A172 (cell line): ENCODE results near the gene ZNF106. TPM values are rescaled to one million over a fixed set of nuclear protein-coding genes. Genes with fewer than 3 reads are reported as not detected.

ENCODE experiments used
- DNase-seq: peaks from one replicate; pipeline ENCODE4 v3.0.0-alpha.2; 2015; ENCODE audit warnings: low spot score
- total RNA-seq: library from RNA; depleted of rRNA; stranded (reverse); fragments of >200 nt; shearing (Covaris generic); gene quantifications from 2 replicates; pipeline ENCODE4 v1.2.3, GENCODE V29; 2014; rRNA removed

Gene ZNF106
- total RNA-seq, 1 experiment from 2014 or later: 45.4 TPM

DNA sequence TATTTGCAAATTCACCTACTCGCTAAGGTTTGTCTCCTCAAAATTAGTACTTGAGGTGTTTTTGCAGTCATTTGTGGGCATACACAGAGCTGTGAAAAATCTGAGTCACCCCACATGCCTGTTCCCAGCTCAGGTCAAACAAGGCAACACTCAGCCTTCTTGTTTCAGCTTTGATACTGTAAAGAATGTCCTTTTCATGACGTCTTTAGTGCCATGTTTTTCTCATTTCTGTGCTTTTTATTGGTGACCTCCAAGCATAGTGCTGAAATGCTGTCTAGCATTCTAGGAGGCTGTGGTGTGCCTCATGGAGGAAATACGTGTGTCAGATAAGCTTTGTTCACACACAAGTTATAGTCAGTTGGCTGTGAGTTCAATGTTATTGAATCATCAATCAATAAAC, 122.8 kb downstream of the ZNF106 start:
- no peak for DNase-seq

DNA sequence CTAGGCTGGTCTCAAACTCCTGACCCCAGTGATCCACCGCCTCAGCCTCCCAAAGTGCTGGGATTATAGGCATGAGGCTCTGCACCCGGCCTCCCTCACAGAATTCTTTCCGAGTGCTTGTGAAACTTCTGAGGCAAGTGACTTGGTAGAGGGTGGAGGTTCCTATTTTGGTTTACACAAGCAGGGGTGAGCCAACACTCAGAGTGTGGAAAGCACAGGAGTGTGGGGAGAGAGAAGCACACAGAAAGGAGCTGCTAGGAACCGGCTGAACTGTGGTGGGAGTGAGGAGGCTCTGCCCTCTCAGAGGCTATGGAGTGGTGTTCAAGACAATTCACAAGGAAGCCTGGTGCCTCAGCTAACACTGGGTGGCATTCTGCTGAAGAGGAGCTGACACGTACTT, 123.9 kb downstream of the ZNF106 start:
- no peak for DNase-seq

DNA sequence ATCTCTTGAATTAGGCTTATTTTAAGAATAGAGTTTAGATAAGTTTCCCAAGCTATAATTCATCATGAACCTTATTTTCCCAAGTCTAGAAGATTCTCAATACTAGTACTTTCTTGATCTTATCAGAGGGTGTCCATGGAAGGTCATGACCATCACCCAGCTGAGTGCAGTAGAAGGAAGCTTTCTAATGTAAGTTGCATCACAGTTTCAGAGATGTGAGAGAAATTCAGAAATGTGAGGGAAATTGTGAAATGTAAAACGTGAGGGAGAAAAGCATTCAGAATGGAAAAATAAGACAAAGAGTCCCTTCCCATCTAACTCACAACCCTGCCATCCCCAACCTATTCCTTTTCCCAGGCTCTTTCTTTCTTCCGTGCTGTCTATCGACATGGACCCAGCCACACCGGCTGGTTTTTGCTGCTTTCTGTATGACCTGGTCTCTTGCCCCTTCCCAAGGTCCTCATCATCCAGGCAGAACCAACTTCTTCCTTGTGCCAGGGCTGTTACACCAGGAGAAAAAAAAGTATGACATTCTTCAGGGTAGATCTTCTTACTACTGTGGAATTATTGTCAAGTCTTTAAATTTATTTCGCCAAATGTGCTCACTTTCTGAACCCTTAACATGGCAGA, 124.9 kb downstream of the ZNF106 start:
- no peak for DNase-seq

DNA sequence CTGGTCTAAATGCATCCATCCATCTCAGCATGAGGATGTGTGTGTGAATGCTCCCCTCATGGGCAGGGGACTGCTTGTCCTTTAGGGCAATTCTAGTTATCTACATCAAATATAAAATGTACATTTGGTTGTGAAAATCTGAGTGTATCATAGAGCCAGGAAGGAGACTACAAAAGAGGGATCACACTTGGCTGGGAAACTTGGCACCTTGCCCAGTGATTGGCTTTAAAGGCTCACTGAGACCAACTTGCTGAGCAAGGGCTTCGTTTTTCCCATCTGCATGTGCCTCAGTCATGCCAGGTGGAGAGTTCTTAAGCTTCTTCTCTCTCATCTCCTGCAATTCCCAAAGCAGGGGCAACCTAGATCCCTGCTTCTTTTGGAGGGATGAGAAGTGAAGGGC, 126.4 kb downstream of the ZNF106 start:
- DNase-seq: no peak

DNA sequence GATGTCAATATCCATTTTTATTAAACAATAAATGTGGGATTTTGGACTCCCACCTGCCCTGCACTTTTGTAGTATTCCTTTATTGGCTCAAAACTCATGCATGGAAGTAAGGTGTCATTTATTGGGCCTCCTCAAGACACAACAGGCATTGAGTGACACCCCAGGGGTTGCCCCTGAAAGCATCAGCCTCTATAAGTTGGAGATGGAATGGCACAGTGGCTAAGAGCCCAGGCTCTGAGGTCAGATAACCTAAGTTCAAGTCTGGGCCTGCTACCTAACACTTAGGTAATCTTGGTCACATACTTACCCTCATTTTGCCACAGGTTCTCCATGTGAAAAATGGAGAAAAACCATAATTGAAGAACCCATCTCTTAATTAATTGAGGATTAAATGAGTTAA, 127.0 kb downstream of the ZNF106 start:
- DNase-seq: no peak

DNA sequence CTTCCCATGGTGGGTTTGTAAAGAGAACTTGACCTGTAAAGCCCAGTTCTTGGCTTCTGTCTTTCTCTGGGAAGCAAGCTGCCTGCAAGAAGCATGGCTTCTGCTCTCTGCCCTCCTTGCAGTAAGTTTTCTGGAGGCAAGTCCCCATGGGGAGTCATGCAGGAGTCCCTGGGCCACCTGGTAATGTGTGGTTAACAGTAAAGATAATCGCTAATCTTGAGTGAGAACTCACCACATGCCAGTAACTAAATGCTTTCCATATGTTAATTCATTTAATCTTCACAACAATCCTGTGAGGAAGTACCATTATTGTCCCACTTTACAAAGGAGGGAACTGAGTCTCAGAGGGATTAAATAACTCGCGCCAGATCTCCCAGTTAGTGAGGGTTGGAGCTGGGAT, 127.5 kb downstream of the ZNF106 start:
- DNase-seq: no peak

Other genes starting within 250 kb of the ZNF106 start
- gene GANC, start 217.9 kb downstream of the ZNF106 start, total RNA-seq: 11.7 and 20.1 TPM in 2 replicates
- gene TMEM87A, start 217.7 kb downstream of the ZNF106 start, total RNA-seq: 57.1 and 57.2 TPM in 2 replicates
- gene CAPN3, start 131.6 kb downstream of the ZNF106 start, total RNA-seq: 0.12 TPM in 1 of 2 replicates, not detected in the other
- 64.1 and 77.1 TPM in 2 replicates for gene SNAP23, start 4.5 kb upstream of the ZNF106 start, total RNA-seq
- gene LRRC57, start 57.7 kb upstream of the ZNF106 start, total RNA-seq: 13.2 and 14.6 TPM in 2 replicates
- gene HAUS2, start 57.7 kb upstream of the ZNF106 start, total RNA-seq: 45.6 and 54.5 TPM in 2 replicates
- gene STARD9, start 84.5 kb upstream of the ZNF106 start, total RNA-seq: 1.4 and 2.0 TPM in 2 replicates
- gene CDAN1, start 246.0 kb upstream of the ZNF106 start, total RNA-seq: 11.3 and 14.5 TPM in 2 replicates